ENCODE measurements around the gene ERGIC3.
A peak's percentile ranks its signal among the peaks of the same experiment; 100 is the strongest.
"Not testable (repeated sequence)": the region's sequence is repeated elsewhere in the genome, so short reads cannot be mapped to it uniquely, and the experiment has no call there.

ERGIC3 gene

DNA sequence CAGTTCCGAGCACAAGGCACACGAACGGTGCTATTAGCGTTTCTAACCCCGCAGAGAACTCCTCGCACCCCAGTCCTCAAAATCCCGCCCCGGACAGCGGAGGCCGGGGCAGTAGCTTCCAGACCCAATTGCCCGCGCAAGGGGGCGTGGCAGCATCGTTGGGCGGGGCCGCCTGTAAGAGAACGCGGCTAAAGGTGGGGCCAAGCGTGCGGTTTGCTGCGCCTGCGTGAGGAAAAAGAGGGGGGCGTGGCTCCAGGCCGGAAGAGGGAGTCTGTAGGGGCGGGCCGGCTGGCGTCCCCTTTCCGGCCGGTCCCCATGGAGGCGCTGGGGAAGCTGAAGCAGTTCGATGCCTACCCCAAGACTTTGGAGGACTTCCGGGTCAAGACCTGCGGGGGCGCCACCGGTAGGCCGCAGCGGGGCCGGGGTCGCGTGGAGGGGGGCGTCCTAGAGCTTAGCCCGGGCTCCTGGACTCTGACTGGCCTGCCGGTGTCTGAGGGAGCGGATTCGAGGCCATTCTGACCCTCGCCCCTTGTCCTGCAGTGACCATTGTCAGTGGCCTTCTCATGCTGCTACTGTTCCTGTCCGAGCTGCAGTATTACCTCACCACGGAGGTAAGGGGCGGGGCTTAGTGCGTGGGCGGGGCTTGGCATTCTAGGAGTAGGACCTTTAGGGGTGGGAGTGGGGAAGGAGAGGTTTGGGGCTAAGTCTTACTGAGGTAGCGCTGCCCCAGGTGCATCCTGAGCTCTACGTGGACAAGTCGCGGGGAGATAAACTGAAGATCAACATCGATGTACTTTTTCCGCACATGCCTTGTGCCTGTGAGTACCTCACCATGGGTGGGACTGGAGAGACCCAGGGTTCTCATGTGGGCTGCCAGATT is at the start of gene ERGIC3:
TSS of gene ERGIC3 (plus strand) at position 296 of the 880 bp plus-strand sequence. CDS start at position 316, 20 bp downstream.
- DNase-seq = peak; percentile 94

DNA sequence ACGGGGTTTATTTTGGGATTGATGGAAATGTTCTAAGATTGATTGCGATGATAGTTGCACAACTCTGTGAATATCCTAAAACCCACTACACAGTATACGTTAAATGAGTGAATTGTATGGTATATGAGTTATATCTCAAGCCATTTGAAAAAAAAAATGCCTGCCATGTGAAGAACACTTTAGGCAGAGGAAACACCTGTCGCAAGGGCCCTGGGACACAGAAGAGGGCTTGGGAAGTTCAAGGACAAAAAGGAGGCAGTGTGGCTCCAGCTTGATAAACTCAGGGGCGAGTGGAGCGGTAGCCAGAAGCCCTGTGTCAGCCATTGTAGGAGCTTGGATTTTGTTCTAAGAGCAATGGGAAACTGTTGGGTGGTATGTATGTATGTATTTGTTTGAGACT is 49.5 kb upstream of the ERGIC3 start:
- no peak for DNase-seq

DNA sequence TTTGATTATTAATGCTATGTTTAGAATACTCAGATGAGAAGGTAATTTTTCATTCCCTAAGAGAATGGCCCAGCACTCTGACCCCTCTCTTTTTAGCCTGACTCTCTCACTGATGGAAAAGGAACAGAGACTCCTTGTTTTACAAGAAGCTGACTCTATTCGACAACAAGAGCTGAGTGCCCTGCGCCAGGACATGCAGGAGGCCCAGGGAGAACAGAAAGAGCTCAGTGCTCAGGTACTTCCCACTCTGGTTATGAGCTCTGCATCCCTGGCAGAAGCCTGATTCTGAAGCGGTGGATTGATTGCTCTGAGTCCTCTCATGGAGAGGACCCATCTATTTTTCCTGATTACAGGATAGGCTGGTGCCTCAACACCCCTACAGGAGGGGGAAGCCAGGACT is 45.4 kb upstream of the ERGIC3 start:
- DNase-seq = no peak

DNA sequence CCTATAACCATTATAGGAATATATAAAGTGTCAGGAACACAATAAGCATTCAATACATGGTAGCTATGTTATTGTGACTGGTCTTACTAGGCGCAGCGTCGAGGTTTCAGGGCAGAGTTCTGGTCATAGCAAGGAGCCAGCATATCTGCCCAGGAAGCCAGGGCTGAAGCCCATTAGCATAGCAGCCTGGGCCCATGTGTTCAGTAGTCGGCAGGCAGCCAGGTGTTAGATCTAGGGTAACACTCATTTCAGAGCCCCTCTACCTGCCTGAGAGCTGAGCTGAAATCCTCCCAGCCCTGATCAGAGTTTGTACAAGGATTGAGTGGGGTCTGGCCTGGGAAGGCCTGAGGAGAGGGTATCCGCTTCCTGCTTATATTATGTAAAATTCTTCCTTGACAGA is 44.6 kb upstream of the ERGIC3 start:
- no peak for DNase-seq

DNA sequence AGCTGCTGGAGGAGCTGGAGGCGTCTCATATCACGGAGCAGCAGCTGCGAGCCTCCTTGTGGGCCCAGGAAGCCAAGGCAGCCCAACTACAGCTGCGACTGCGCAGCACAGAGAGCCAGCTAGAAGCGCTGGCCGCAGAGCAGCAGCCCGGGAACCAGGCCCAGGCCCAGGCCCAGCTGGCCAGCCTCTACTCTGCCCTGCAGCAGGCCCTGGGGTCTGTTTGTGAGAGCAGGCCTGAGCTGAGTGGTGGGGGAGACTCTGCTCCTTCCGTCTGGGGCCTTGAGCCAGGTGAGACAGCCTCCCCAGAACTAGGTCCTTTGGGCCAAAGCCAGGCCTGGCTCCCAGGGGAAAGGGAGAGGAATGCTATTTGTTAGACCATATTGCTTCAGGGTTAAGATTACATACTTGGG is 44.1 kb upstream of the ERGIC3 start:
- no peak for DNase-seq

DNA sequence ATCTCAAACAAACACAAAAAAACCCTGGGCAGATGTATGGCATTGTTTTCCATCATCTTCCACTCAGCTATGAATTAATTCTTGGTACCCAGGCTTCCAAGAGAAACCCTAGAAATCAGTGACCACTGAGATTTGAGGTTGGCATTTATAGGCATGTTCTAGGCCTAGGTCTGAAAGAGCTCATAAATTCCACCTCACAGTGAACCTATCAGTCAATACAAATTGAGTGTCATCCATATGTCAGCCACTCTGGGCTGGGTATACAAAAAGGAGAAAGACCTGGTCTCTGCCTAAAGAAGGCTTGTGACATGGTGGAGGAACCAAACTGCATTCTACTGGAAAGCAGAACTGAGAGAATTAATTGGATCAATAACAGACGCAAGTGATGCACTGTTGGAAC is 42.6 kb upstream of the ERGIC3 start:
- DNase-seq = no peak

DNA sequence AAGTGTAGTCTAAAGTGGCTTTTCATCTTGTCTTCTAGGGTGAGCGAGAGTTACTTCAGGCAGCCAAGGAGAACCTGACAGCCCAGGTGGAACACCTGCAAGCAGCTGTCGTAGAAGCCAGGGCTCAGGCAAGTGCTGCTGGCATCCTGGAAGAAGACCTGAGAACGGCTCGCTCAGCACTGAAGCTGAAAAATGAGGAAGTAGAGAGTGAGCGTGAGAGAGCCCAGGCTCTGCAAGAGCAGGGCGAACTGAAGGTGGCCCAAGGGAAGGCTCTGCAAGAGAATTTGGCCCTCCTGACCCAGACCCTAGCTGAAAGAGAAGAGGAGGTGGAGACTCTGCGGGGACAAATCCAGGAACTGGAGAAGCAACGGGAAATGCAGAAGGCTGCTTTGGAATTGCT is 39.5 kb upstream of the ERGIC3 start:
- no peak for DNase-seq

DNA sequence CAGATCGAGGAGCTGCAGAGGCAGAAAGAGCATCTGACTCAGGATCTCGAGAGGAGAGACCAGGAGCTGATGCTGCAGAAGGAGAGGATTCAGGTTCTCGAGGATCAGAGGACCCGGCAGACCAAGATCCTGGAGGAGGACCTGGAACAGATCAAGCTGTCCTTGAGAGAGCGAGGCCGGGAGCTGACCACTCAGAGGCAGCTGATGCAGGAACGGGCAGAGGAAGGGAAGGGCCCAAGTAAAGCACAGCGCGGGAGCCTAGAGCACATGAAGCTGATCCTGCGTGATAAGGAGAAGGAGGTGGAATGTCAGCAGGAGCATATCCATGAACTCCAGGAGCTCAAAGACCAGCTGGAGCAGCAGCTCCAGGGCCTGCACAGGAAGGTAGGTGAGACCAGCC is 38.6 kb upstream of the ERGIC3 start:
- no peak for DNase-seq

DNA sequence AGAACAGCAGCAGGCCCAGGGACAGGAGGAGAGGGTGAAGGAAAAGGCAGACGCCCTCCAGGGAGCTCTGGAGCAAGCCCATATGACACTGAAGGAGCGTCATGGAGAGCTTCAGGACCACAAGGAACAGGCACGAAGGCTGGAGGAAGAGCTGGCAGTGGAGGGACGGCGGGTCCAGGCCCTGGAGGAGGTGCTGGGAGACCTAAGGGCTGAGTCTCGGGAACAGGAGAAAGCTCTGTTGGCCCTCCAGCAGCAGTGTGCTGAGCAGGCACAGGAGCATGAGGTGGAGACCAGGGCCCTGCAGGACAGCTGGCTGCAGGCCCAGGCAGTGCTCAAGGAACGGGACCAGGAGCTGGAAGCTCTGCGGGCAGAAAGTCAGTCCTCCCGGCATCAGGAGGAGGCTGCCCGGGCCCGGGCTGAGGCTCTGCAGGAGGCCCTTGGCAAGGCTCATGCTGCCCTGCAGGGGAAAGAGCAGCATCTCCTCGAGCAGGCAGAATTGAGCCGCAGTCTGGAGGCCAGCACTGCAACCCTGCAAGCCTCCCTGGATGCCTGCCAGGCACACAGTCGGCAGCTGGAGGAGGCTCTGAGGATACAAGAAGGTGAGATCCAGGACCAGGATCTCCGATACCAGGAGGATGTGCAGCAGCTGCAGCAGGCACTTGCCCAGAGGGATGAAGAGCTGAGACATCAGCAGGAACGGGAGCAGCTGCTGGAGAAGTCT is 37.9 kb upstream of the ERGIC3 start:
- DNase-seq = no peak

DNA sequence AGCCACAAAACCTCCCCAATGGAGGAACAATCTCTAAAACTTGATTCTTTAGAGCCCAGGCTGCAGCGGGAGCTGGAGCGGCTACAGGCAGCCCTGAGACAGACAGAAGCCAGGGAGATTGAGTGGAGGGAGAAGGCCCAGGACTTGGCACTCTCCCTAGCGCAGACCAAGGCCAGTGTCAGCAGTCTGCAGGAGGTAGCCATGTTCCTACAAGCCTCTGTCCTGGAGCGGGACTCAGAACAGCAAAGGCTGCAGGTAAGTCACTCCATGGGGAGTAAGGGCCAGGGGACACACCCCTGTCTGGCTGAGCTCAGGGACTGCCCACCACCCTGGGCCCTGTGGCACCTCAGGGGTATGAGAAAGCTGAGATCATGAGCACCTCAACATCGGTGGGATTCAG is 37.1 kb upstream of the ERGIC3 start:
- DNase-seq = no peak

DNA sequence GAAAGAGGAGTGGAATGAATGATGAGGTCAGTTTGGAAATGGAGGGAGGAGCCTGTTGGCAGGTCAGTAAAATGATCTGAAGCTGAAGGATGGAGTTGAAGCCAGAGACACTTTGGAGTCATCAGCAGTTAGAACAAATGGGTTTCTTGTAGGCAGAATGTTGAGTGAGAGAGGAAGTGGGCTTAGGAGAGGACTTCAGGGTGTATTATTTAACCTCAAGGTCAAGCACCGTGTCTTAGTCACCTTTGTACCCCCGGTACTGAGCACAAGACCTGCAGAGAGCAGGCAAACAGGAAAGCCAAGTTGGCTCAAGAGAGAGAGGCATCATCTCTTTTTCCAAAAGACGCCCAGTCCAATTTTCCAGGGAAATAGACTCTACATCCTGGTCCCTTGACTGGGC is 35.7 kb upstream of the ERGIC3 start:
- DNase-seq = no peak

DNA sequence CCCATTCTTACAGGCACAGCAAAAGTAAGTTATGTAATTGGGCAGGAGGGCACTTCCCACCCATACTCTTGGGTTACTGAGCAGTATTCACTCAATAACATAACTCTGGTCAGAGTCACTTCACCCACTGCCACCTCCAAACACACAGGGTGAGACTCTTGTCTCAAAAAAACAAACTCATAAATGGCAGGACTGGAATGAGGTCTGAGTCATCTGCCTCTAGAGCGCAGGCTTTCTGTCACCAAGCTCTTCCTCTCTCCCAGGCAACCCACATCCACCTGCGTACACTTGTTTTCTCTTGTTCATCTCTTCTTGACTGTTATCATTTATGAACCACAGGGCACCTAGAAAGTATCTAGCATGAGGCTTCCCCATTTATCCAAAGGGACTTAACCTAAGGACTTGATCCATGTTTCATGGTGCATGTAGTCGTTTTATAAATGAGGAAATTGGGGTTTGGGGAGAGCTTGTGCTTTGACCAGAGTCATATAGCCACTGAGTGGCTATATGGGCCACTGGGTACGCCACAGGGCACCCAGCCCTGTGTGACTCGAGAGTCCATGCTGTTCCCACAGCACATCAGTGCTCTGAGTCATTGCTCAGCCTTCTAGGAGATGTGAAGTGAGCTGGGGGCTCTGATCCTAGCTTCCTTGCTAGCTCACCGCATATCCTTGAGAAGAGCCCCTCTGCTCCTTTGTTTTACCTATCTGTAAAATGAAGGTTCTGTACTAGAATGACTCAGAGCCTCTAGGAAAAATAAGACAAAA is 34.8 kb upstream of the ERGIC3 start:
- DNase-seq = no peak

DNA sequence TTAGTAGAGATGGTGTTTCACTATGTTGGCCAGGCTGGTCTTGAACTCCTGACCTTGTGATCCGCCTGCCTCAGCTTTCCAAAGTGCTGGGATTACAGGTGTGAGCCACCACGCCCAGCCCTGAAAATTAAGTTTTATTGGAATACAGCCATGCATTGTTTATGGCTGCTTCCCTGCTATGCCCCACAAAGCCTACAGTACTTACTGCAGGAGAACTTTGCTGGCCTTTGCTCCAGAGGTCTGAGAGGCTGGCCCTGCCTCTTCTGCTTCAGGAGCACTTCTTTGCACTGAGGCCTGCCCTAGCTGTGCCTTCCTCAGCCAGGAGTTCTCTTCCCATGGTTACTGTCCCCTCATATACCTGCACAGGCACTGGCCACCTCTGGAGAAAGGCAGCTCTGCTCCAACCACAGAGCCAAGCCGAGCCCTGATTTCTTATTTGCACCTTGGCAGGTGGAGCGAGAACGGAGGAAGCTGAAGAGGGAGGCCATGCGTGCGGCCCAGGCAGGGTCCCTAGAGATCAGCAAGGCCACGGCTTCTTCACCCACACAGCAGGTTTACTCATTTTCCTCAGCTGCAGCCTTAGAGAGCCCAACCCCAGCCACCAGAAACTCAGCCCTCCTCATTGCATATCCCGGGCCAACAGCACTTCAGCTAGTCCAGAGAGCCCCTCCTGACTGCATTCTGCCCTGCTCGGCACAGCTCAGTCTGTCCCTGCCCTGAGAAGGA is 33.2 kb upstream of the ERGIC3 start:
- no peak for DNase-seq

DNA sequence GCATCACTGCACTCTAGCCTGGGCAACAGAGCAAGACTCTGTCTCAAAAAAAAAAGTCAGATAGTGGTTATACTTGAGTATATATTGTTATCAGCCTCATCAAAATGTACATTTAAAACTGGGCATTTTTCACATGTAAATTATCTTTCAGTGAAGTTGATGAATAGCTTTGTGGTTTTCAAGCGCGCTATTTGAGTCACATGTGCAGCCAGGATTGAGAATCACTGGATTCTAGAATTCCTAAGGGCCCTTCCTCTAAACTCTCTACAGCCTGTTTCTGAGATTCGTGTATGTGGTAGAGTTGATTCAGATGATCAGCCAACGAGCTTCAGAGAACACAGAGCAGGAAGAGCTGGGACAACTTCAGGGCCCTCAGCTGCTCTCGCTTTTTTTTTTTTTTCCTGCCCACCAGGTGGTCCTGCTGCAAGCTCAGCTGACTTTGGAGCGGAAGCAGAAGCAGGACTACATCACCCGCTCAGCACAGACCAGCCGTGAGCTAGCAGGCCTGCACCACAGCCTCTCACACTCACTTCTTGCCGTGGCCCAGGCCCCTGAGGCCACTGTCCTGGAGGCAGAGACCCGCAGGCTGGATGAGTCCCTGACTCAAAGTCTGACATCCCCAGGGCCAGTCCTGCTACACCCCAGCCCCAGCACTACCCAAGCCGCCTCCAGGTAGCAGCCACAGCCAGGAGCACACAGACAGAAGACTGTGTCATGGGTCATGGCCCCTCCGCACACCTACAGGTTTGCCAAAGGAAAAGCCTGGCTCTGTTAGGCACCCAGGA is 30.7 kb upstream of the ERGIC3 start:
- no peak for DNase-seq

DNA sequence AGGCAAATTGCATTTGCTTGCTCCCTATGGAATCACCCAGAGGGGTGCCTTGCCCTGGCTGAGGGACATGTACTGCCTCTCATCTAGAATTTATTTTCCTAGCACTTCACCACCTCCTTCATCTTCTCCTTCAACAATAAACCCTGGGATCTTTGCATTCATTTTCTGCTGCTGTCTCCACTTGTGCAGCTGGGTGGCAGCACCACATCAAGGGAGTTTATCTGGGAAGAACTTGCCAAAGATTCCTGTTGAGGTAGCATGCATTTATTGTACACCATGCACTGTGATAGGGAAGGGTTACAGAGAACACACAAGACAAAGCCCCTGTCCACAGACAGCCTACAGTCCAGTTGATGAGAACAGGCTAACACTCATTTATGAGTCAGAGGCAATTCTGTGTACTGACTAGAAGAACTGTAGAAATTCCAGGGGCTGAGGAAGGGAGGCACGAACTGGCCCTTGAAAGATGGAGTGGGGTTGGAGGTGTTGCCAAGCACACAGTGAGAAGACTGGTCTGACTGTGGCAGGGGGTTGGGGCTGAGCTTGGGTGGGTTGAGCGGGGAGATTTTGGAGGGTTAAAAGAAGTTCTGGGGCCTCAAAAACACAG is 30.0 kb upstream of the ERGIC3 start:
- DNase-seq = no peak

DNA sequence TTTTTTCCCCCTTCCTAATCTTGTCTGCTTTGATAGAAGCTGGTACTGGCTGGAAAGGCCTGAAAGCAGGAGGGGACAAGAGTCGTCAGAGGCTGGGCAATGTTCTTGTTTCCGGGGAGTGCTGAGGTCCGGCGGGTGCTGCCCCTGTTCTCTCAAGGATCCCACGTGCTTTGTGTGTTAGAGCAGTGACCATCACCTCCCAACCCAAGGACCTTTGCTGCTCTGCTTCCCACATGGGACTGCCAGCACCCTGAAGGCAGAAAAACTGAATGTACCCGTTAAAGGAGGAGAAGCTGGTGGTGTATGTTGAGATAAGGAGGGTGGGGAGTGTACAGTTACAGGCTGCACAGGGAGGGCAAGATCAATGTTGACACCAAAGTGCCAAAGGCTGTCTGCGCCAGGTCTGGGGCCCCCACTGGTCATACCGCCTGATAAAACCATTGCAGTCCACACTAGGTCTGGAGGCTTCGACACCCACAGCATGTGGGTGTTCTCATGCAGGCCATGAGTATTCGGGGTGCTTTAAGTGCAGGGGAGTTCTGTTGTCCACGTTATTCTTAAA is 27.4 kb upstream of the ERGIC3 start:
- DNase-seq = no peak

DNA sequence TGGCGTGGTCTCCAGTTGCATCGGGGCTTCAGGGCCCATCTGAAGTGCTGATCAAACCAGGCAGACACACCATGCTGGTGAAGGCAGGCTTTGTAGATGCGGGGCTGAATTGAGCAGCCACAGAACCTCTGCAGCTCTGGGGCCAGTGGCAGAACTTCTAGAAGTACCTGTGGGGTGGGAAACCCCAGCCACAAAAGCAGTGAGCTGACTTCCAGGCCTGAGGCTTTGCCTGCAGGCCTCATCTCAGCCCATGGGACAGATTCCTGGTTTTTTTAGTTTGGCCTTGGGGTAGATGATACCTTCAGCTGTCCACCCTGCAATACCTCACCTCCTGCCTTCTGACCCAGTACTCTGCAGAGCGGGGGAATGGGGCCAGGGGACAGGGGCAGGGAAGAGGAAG is 26.5 kb upstream of the ERGIC3 start:
- no peak for DNase-seq

DNA sequence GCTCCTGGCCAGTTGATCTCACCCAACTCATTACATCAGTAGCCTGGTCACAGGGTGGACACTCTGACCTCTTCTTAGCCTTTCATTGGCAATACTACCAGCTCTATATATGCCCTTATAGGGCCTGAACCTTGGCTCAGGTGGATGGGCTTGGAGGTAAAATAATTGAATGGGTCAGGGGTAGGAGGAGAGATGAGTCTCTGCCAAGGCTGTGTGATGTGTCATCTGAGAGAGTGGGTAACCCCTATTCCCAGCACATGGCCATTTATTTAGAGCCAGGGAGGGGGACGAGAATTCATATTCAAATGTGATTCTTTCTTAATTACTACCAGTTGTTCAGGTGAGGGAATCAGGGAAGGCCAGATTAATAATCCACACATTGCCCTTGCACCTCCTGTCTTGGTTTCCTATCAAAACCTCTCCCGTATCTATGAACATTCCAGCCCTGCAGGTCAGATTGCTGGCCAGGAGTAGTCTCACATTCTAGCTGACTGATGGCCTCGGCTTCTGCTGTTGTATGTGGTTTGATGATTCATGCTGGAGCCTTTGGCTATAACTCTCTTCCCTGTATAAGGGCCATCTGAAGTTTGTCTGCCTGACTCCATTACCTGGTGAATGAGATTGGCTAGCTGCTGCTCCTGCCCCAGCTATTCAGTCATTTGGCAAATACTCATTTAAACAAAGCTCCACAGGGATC is 25.8 kb upstream of the ERGIC3 start:
- DNase-seq = no peak

DNA sequence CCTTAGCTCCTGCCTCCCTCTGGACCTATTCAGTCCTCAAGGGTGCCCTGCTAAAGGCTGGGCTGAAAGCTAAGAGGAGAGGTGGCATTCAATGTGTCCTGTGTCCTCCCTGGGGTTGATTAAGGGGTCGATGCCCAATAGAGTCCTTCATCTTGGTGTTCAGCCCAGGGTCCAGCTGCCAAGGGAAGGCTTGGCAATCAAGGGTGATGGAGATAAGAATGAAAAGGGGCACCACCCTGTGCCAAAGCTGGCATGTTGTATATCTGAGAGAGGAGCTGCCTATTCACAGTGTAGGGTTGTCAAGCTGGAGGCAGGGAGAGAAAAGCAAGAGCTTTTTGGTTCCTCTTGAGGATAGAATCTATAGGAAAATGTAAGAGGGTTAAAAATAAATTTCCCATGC is 24.8 kb upstream of the ERGIC3 start:
- DNase-seq = no peak

DNA sequence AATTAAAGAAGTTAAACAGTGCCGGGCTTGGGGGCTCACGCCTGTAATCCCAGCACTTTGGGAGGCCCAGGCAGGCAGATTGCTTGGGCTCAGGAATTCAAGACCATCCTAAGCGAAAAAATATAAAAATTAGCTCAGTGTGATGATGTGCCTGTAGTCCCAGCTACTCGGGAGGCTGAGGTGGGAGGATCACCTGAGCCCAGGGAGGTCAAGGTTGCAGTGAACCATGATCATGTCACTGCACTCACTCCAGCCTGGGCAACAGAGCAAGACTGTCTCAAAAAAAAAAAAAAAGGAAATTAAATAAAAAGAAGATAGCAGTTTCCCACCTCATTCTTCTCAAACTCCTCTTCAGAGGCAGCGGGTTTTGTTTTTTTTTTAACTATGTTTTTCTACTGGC is 24.1 kb upstream of the ERGIC3 start:
- DNase-seq = not testable (repeated sequence)

DNA sequence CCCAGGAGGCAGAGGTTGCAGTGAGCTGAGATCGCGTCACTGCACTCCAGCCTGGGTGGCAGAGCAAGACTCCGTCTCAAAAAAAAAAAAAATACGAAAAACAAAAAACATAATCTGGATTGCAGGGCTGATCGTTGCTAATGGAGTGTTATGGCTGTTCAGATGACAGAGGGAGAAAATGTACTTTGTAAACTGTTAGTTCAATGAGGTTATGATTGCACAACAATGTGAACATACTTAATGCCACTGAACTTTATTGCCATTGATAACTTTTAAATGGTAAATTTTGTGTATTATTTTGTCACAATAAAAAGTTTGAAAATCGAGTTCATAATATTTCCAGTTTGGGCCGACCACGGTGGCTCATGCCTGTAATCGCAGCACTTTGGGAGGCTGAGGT is 22.9 kb upstream of the ERGIC3 start:
- DNase-seq = no peak

Data from NCI-H774 (cell line).